Measurements from ENCODE around the gene TMEM151B.

DNA sequence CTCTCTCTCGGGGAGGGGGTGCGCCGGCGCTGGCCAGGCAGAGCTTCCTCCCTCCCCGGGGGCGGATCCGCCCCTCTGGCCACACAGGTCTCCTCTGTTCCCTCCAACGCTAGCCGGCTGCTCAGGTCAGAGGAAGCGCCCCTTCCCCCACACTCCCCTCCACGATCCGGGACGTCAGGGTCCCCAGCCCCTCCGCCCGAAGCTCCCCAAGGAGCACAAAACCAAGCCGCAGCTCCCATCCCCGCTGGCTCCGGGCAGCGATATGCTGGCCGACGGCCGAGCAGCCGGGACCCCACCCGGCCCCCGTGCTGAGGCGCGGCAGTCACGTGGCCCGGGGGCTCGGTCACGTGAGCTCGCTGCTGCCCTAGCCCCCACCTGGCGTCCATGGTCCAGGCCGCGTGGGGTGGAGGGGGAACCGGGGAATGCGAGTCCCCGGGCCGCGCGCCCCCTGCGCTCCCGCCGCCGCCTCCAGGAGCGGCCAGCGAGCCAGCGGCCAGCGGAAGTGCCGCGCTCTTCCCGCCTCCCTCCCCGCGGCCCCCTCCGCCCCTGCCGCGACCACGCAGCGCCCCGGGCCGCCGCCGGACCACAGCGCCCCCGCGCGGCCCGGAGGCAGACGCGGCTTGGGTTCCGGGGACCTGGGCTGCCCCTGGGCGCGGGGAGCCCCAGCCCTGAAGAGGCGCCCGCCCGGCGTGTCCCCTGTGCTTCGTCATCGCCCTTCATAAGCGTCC is 13.1 kb upstream of the TMEM151B start, which contains the start of gene SLC35B2:
- TF ChIP-seq, protein P1, sequence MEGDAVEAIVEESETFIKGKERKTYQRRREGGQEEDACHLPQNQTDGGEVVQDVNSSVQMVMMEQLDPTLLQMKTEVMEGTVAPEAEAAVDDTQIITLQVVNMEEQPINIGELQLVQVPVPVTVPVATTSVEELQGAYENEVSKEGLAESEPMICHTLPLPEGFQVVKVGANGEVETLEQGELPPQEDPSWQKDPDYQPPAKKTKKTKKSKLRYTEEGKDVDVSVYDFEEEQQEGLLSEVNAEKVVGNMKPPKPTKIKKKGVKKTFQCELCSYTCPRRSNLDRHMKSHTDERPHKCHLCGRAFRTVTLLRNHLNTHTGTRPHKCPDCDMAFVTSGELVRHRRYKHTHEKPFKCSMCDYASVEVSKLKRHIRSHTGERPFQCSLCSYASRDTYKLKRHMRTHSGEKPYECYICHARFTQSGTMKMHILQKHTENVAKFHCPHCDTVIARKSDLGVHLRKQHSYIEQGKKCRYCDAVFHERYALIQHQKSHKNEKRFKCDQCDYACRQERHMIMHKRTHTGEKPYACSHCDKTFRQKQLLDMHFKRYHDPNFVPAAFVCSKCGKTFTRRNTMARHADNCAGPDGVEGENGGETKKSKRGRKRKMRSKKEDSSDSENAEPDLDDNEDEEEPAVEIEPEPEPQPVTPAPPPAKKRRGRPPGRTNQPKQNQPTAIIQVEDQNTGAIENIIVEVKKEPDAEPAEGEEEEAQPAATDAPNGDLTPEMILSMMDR (IDR thresholded peaks at IDR 0.05), result peak; percentile 68 to 93 (median 80)
- TF ChIP-seq POLR2A (IDR thresholded peaks at IDR 0.05), result peak; percentile 37 to 38
